H7 (cell line): Measurements from ENCODE around the gene SLC27A5. TPM values are rescaled to one million over a fixed set of nuclear protein-coding genes. Genes with fewer than 3 reads are reported as not detected.
"Not testable (repeated sequence)": the region's sequence is repeated elsewhere in the genome, so short reads cannot be mapped to it uniquely, and the experiment has no call there.

Experiments used
- DNase-seq: peaks from one replicate; pipeline ENCODE4 v3.0.0; 2012
- H3K27me3 ChIP-seq: 2 replicates; pipeline ENCODE4 v1.6.0; 2011; ENCODE audit warnings: mild to moderate bottlenecking, low read length; ENCODE audit not compliant: control insufficient read depth, insufficient read depth
- H3K36me3 ChIP-seq: replicated peaks from 2 replicates; pipeline ENCODE4 v1.5.1; 2011; ENCODE audit warnings: low read length; ENCODE audit not compliant: control insufficient read depth, insufficient read depth
- H3K4me3 ChIP-seq: 2 replicates; pipeline ENCODE4 v1.5.1; 2011; ENCODE audit warnings: low read depth, mild to moderate bottlenecking, control low read depth, low read length, moderate library complexity; ENCODE audit not compliant: insufficient read depth
- total RNA-seq: library from RNA; depleted of rRNA; stranded (reverse); fragments of >200 nt; shearing (Covaris generic); gene quantifications from 2 replicates; pipeline ENCODE4 v1.2.3, GENCODE V29; 2014

SLC27A5 gene
- total RNA-seq, 1 experiment from 2014 or later, result 19.4 TPM

DNA sequence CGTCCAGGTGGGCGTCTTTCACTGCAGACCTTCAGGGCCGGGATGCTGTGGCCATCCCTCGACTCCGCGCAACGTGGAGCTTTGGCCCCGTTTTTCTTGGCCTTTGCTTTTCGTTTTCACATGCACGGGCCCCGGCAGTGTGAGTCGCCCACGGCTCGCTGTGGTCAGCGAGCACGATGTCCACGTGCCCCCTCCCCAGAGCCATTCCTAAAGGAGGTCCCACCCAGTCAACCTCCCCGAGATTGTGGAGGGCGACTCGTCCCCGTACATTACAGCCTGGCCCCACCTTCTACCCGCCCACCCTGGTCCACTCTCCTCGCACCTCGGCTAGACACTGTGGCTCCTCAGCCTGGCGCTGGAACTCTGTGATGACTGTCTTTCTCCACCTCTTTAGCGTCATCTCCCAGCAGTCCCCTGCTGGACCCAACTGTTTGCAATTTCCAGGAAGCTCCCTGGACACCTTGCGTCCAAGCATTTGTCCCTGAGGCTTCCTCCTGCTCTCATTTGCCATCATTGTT lies 35.2 kb downstream of the SLC27A5 start:
- Histone ChIP-seq H3K36me3 (no peaks in the 10 kb centered on the region; the same call in none of the 2 replicates), H3K4me3 (peak overlapping the region; percentile 80), H3K27me3 (no peaks in the 10 kb centered on the region)
- DNase-seq, result peak; percentile 71

DNA sequence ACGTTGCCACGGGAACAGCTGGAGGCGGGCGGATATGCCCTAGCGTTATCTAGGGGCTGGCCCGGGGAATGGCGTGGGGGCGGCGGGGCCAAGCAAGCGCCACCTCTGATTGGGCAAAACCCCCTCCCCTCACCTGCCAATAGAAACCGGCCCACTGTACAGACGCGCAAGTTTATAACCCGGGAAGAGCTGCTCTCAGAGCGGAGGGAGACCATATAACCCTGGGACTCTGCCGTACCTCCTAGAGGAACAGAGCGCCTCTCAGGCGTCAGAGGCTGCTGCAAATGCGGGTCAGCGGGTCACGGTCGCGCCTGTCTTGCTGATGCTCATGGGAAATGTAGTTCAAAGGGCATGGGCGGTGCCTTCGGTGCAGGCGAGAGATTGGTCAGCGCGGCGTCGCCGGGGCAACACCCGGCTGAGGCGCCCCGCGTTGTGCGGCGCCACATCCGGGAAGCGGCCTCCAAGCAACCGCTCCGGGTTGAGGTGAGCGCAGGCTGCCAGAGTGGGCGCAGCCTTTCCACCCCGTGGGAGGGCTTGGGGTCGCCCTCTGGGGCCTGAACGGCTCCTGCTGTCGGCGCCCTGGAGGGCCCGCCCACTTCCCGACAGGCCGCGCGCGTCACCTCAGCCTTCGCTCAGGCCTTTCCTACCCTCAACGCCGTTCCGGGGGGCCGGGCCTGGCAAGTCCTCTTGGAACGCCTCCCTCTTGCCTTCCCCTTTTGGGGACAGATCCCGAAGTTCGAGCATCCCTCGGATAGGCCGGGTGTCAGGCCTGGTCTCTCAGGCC lies 35.9 kb downstream of the SLC27A5 start, which contains the start of gene ZNF446:
TSS of gene ZNF446 (plus strand) at position 639 of the 784 bp plus-strand sequence. CDS start 867 bp downstream, outside the sequence.
- DNase-seq, result peak; percentile 99
- Histone ChIP-seq H3K36me3 (no peaks in the 10 kb centered on the region; the same call in none of the 2 replicates), H3K4me3 (peak within 1 kb of the TSS; percentile 80), H3K27me3 (no peaks in the 10 kb centered on the region)

DNA sequence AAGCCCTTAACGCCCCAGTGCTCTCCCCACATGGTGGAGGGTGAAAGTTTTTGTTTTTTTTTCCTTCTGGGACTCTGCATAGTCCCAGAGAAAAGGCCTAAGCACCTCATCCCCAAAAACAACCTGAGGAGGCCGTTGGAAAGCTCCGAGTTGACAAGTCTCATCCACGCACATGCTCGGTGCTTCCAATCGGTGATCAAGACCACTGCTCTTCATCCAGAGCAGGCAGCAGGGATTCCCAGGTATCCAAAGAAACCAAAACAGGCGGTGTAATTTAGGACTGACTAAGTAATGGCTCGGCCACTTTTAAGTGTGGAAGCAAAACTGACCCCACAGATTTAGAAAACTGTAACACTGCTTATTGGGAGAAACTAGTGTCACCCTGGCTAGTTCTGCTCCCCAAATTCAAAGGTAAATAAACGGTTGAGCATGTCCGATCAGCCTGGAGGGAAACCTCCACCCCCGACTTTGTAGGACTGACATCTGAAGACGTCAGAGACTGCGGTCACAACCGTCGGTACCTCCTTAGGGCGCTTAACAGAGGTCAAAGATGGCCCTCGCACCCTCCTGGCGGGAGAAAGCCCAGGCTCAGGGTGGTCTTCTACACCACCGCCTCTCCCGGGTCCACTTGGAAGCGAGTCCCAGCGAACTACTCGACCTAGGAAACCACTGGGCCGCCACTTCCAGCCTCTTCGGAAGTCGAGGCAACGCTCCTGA lies 36.6 kb downstream of the SLC27A5 start:
- Histone ChIP-seq H3K4me3 (peak overlapping the region; percentile 80), H3K27me3 (no peaks in the 10 kb centered on the region), H3K36me3 (no peaks in the 10 kb centered on the region; the same call in none of the 2 replicates)
- DNase-seq, result no peak

DNA sequence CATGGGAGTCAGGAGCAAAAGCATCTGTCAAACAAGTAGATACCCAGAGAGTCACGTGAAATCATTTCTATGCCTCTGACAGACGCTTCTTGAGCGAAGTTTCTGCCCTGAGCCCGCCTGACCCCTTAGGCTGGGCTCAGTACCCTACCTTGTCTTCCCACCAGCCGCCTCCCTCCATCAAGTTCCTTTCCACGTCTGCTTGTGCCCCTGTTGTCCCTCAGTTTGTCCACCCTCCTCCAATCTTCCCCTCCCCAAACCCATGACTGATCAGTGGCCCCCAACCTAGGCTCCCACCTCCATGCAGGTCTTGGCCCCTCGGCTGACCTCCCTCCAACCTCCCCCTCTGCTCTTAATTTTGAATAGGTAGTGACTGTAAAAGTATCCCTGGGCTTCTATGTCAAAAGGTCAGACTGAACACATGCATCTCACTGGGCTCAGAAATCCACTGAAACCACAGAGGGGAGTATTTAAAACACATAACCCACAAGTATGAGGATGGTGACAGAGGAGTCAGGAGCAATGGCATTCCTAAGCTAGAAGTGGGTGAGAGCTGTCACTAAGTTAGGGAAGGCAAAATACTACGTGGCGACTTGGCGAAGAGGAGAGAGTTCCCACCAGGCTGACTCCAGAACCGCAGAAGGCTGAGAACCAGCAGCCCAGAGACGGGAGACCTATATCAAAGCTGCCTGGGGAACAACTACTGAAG lies 37.3 kb downstream of the SLC27A5 start:
- Histone ChIP-seq H3K4me3 (no peak overlapping the region), H3K36me3 (no peaks in the 10 kb centered on the region; the same call in none of the 2 replicates), H3K27me3 (no peaks in the 10 kb centered on the region)
- DNase-seq, result no peak

DNA sequence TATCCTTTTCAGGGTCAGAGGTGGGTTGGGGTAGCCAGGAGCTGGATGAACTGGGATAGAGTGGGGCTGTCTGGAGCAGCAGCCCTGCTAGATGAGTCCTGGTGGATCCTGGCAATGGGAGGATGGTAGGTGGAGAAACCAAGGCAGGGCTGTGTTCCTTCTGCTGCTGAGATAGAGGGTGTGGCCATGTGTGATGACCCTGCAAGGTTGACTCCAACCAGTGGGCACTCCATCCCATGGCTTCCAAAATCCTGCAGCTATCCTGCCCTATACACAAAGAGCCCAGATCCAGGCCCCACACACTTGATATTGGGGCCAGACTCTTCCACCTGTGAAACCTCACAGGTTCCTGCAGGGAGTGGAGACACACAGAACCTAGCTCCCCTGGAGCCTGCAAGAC lies 38.0 kb downstream of the SLC27A5 start:
- Histone ChIP-seq H3K36me3 (no peaks in the 10 kb centered on the region; the same call in none of the 2 replicates), H3K4me3 (no peak overlapping the region), H3K27me3 (no peaks in the 10 kb centered on the region)
- DNase-seq, result no peak

DNA sequence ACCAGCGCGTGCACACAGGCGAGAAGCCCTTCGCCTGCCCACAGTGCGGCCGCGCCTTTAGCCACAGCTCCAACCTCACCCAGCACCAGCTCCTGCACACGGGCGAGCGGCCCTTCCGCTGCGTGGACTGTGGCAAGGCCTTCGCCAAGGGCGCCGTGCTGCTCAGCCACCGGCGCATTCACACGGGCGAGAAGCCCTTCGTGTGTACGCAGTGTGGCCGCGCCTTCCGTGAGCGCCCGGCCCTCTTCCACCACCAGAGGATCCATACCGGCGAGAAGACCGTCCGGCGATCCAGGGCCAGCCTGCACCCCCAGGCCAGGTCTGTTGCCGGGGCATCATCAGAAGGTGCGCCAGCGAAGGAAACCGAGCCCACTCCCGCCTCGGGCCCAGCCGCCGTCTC lies 40.1 kb downstream of the SLC27A5 start:
- no peak for DNase-seq
- Histone ChIP-seq H3K27me3 (no peaks in the 10 kb centered on the region), H3K4me3 (no peak overlapping the region), H3K36me3 (no peaks in the 10 kb centered on the region; the same call in none of the 2 replicates)

DNA sequence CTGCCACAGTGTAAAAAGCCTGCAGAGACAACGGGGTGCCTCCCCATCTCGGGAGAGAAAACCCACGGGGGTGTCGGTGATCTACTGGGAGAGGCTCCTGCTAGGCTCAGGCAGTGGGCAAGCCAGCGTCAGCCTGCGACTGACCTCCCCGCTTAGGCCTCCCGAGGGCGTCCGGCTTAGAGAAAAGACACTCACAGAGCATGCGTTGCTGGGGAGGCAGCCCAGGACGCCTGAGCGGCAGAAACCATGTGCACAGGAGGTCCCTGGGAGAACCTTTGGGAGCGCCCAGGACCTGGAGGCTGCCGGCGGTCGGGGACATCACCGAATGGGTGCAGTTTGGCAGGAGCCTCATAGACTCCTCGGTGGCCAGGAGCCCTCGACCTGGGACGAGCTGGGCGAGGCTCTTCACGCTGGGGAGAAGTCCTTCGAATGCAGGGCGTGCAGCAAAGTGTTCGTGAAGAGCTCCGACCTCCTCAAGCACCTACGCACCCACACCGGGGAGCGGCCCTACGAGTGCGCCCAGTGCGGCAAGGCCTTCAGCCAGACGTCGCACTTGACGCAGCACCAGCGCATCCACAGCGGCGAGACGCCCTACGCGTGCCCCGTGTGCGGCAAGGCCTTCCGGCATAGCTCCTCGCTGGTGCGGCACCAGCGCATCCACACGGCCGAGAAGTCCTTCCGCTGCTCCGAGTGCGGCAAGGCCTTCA lies 40.8 kb downstream of the SLC27A5 start:
- not testable (repeated sequence) for DNase-seq, H3K36me3 ChIP-seq, H3K27me3 ChIP-seq, H3K4me3 ChIP-seq

DNA sequence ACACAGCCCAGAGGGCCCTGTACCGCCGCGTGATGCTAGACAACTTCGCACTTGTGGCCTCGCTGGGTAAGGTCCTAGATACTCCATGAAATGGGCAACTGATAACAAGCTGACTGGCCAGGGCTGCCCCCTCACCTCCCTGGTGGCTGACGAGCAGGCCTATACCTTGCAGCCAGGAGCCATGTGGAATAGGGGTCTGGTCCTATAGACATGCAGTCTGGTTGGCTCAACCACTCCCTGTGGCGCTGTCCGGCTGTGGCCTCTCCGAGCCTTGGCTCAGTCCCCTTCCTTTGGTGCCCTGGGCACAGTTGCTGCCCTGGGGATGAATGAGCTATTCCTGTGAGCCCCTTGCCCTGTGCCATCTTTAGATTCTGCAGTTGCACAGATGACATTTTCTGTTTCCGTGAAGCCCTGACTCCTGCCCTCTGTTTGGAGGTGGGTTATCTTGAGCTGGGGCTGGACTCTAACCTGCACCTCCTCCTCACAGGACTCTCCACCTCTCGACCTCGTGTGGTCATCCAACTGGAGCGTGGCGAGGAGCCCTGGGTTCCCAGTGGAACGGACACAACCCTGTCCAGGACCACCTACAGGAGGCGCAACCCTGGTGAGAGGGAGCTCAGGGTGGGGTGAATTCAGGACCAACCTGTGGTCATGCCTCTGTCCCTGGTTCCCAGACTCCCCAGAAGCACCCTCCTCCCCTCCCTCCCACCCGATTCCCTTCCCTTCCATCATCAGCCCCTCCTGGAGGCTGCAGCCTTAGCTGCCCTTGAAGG lies 42.4 kb downstream of the SLC27A5 start:
- H3K36me3 ChIP-seq, result no peaks in the 10 kb centered on the region; the same call in none of the 2 replicates
- H3K4me3 ChIP-seq, result no peak overlapping the region
- DNase-seq, result no peak
- peaks cover 4% of the 10 kb centered on the region; the same call in 1 of the 2 replicates for H3K27me3 ChIP-seq

DNA sequence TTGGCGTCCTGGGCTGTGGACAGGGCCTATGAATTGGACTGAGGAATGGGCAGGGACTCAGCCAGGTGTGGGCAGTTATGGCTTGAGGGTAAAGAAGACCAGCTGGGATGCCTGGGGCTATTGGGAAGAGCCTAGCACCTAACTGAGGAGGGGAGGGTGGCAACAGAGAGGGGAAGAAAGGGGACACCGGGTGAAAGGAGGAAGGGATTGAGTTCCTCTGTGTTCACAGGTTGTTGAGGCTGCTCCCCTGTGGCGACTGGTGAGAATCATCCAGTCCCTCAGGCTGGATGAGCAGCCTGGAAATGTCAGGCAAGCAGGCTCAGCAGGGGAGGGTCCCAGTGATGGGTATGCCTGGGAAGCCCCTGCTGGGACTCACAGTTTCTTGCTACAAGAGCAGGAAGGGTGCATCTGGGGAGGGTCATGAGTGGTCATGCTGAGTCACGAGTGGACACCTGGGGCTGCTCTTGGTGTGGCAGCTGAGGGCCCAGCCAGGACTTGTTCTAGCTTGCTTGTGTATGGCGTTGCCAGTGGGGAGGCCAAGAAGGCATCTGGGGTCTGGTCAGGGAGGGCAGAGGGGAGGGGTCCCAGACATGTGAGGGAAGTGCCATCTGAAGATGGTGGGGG lies 43.5 kb downstream of the SLC27A5 start:
- Histone ChIP-seq H3K4me3 (no peak overlapping the region), H3K27me3 (peaks cover 4% of the 10 kb centered on the region; the same call in 1 of the 2 replicates), H3K36me3 (no peaks in the 10 kb centered on the region; the same call in none of the 2 replicates)
- peak; percentile 57 for DNase-seq

DNA sequence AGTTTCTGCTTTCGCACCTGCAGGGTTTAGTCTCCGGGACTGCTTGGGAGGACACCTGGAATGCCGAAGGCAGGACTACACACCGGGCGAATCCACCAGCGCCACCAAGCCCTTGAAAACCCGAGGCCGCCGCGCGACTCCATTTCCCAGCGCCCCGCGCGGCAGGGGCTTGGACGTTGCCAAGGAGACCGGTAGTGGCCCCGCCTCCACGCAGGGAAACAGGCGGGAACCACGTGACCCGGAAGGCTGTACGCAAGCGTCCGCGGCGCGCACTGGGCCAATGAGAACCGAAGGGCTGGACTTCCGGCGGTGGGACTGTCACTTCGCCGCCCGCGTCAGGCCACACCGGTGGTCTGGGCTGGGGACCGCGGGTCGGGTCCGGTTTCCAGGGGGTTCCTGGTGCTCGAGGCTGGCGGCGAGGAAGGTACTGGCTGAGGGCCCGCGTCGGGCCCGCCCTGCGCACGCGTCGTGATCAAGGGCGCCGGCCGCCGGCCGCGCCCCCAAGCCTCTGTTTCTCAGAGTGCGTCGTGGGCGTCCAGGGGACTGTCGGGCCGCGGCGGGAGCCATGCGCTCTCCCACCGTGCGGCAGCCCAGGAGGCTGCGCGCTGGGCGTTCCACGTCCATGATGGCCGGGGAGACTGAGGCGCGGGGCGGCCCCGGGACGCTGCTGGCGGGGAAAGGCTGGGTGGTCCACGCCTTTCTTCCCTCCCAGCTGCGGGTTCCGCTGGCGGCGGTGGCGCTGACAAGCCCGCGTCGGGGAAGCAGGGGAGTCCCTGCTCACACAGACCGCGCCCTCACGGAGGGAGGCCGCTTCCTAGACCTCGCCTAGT lies 44.8 kb downstream of the SLC27A5 start, which contains the start of gene ZNF324:
TSS of gene ZNF324 (plus strand) at position 321 of the 830 bp plus-strand sequence. CDS start 2,106 bp downstream, outside the sequence.
- Histone ChIP-seq H3K27me3 (peaks cover 4% of the 10 kb centered on the region; the same call in 1 of the 2 replicates), H3K36me3 (no peaks in the 10 kb centered on the region; the same call in 1 of the 2 replicates), H3K4me3 (peak within 1 kb of the TSS; percentile 85)
- peak; percentile 99 for DNase-seq

DNA sequence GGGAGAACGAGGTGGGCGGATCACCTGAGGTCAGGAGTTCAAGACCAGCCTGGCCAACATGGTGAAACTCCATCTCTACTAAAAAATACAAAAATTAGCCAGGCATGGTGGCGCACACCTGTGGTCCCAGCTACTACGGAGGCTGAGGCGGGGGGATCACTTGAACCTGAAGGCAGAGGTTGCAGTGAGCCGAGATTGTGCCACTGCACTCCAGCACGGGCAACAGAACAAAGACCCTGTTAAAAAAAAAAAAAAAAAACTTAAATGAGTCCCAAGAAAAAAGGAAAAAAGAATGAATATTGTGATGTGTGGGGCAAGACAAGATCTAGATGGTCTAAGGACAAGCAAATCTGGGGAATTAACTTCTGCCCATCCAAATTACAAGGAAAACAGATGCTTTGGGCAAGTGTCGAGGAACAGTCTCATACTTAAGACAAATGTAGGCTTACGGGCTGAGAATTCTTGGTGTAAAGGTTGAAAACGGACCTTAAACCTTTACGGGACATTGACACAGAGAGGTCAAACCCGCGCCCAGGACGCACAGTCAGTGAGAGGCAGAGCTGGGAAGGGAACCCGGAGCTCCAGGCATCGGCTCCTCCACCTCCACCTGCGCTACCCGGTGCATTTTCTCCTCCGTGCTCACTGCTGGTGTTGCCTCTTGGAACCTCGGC lies 45.6 kb downstream of the SLC27A5 start:
- Histone ChIP-seq H3K27me3 (peaks cover 4% of the 10 kb centered on the region; the same call in 1 of the 2 replicates), H3K36me3 (no peaks in the 10 kb centered on the region), H3K4me3 (peak overlapping the region; percentile 48)
- DNase-seq, result peak; percentile 27

DNA sequence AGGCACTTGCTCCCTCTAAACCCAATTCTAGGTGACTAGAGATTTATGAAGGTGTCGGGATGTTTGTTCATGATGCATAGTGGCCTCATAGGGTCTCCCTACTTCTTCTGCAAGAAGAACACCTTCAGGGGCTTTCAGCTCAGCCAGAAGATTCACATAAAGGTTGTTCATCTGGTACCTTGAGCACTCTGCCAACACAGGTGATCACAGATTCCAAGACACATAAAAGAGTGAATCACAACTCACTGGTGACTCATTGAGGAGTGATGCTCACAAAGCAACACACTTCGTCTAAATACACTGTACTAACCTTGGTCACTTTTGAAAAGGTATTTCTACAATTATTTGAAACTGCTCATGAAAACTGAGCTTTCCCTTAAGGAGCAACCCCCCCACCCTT lies 51.8 kb downstream of the SLC27A5 start:
- no peaks in the 10 kb centered on the region for H3K36me3 ChIP-seq
- H3K4me3 ChIP-seq, result no peak overlapping the region
- no peaks in the 10 kb centered on the region for H3K27me3 ChIP-seq
- no peak for DNase-seq
